ENCODE measurements around the gene OLFML3. TPM values are rescaled to one million over a fixed set of nuclear protein-coding genes. Genes with fewer than 3 reads are reported as not detected.

The OLFML3 gene
- total RNA-seq, 1 donor from 2014 or later = 6.1 TPM

DNA sequence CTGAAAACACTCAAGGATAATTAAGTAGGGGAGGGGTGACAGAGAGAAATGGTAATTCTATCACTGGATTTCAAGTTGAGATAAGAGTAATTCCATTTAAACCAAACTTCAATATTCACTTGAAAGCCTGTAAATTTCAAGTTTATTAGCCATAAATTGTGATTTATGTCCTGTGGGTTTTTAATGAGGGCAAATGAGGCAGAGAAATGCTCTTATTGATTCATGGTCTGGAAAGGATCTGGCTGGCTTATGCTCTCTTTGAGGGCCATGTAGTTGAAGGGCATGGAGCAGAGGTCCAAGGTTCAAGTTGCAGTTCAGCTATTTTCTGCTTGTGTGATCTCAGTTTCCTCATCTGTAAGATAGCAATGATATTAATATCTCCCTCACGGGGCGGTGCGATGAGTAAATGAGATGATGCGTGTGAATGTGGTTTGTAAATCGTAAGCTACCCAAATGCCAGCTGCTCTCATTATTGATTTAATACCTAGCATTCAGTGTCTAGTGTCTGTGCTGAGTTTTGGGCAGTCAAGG lies 12.3 kb downstream of the OLFML3 start:
- H3K27me3 Mint-ChIP-seq (ENCODE audit: low read depth) = no peaks in the 10 kb centered on the region
- DNase-seq (ENCODE audit: low read depth, low spot score) = no peak
- H3K27ac Mint-ChIP-seq (ENCODE audit: unreplicated experiment) = no peak overlapping the region
- H3K36me3 Mint-ChIP-seq (ENCODE audit: low read depth) = peaks cover 15% of the 10 kb centered on the region
- no peaks in the 10 kb centered on the region for H3K4me1 Mint-ChIP-seq
- H3K4me3 Mint-ChIP-seq = no peak overlapping the region
- TF ChIP-seq, protein P1, sequence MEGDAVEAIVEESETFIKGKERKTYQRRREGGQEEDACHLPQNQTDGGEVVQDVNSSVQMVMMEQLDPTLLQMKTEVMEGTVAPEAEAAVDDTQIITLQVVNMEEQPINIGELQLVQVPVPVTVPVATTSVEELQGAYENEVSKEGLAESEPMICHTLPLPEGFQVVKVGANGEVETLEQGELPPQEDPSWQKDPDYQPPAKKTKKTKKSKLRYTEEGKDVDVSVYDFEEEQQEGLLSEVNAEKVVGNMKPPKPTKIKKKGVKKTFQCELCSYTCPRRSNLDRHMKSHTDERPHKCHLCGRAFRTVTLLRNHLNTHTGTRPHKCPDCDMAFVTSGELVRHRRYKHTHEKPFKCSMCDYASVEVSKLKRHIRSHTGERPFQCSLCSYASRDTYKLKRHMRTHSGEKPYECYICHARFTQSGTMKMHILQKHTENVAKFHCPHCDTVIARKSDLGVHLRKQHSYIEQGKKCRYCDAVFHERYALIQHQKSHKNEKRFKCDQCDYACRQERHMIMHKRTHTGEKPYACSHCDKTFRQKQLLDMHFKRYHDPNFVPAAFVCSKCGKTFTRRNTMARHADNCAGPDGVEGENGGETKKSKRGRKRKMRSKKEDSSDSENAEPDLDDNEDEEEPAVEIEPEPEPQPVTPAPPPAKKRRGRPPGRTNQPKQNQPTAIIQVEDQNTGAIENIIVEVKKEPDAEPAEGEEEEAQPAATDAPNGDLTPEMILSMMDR (conservative IDR thresholded peaks at IDR 0.05) = no peak
- H3K9me3 Mint-ChIP-seq = peaks cover 15% of the 10 kb centered on the region

- no peak overlapping the region for H3K27ac Mint-ChIP-seq (ENCODE audit: unreplicated experiment)
- H3K27me3 Mint-ChIP-seq (ENCODE audit: low read depth) = no peaks in the 10 kb centered on the region
- DNase-seq (ENCODE audit: low read depth, low spot score) = no peak
- H3K4me1 Mint-ChIP-seq = no peaks in the 10 kb centered on the region
- no peak overlapping the region for H3K4me3 Mint-ChIP-seq
- peaks cover 14% of the 10 kb centered on the region for H3K9me3 Mint-ChIP-seq
- H3K36me3 Mint-ChIP-seq (ENCODE audit: low read depth) = peaks cover 12% of the 10 kb centered on the region
- TF ChIP-seq, protein P1 (conservative IDR thresholded peaks at IDR 0.05) = no peak
These were observed 13.8 kb downstream of the OLFML3 start for GRCh38 chr1:113993072-113993471.

DNA sequence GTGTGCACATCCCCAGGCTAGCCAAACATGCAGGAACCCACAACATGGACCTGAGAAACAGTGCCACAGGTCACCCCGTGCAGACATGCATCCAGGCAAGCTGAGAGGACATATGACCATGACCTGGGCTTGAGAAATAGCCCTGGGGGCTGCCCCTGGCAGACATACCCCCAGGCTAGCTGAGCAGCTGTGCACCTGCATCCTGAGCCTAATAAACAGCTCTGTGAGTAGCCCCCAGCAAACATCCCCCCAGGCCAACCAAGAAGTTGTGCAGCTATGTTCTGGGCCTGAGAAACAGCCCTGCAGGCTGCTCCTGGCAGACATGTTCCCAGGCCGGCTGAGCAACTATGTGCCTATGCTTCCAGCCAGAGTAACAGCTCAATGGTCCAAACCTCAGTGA lies 14.5 kb downstream of the OLFML3 start:
- Mint-ChIP-seq H3K36me3 (ENCODE audit: low read depth) (peaks cover 12% of the 10 kb centered on the region), H3K9me3 (peaks cover 14% of the 10 kb centered on the region), H3K27ac (ENCODE audit: unreplicated experiment) (no peak overlapping the region), H3K27me3 (ENCODE audit: low read depth) (no peaks in the 10 kb centered on the region), H3K4me3 (no peak overlapping the region), H3K4me1 (no peaks in the 10 kb centered on the region)
- DNase-seq (ENCODE audit: low read depth, low spot score) = no peak
- TF ChIP-seq, protein P1 (conservative IDR thresholded peaks at IDR 0.05) = no peak

- Mint-ChIP-seq H3K4me3 (no peak overlapping the region), H3K27me3 (ENCODE audit: low read depth) (no peaks in the 10 kb centered on the region), H3K27ac (ENCODE audit: unreplicated experiment) (no peak overlapping the region), H3K9me3 (peaks cover 14% of the 10 kb centered on the region), H3K36me3 (ENCODE audit: low read depth) (peaks cover 12% of the 10 kb centered on the region), H3K4me1 (no peaks in the 10 kb centered on the region)
- TF ChIP-seq, protein P1 (conservative IDR thresholded peaks at IDR 0.05) = no peak
- DNase-seq (ENCODE audit: low read depth, low spot score) = no peak
These were observed 16.1 kb downstream of the OLFML3 start for GRCh38 chr1:113995382-113995781.

GRCh38 chr1:113998361-113998760 lies 19.1 kb downstream of the OLFML3 start:
- Mint-ChIP-seq H3K9me3 (peaks cover 14% of the 10 kb centered on the region), H3K27ac (ENCODE audit: unreplicated experiment) (peak overlapping the region; percentile 59), H3K36me3 (ENCODE audit: low read depth) (peaks cover 12% of the 10 kb centered on the region), H3K27me3 (ENCODE audit: low read depth) (no peaks in the 10 kb centered on the region), H3K4me1 (peaks cover 11% of the 10 kb centered on the region), H3K4me3 (no peak overlapping the region)
- DNase-seq (ENCODE audit: low read depth, low spot score) = no peak
- TF ChIP-seq, protein P1 (conservative IDR thresholded peaks at IDR 0.05) = no peak

Measured in neural crest cell (in vitro differentiated cells).